A673 (cell line): ENCODE measurements around the gene GNLY.

Experiments used
- EZH2 ChIP-seq: fragments of 200-600 bp; sonication (generic); IDR thresholded peaks from 2 replicates; pipeline ENCODE4 v1.6.1; 2017; ENCODE audit warnings: borderline replicate concordance, low read depth, mild to moderate bottlenecking, mixed read lengths, antibody characterized with exemption, low read length; ENCODE audit not compliant: poor library complexity, severe bottlenecking
- TF ChIP-seq, protein P1 (sequence below): fragments of 300-800, 200-600 bp; sonication (generic); conservative IDR thresholded peaks from 2 replicates; pipeline ENCODE4 v1.5.1; 2017; ENCODE audit warnings: low read depth, mild to moderate bottlenecking, antibody characterized with exemption, low read length, moderate library complexity, mixed read lengths

DNA sequence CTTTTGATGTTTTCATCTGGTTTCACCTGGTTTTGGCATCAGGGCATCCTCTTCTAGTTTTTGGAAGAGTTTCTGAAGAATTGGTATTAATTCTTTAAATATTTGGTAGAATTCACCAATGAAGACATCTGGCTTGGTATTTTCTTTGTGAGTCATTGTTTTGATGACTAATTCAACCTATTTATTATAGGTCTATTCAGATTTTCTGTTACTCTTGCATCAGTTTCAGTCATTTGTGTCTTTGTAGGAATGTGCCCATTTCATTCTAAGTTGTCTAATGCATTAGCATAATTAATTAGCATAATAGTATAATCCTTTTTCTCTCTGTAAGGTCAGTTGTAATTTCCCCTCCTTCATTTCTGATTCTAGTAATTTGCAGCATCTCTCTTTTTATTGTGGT is 8.0 kb downstream of the GNLY start:
- TF ChIP-seq, protein P1, sequence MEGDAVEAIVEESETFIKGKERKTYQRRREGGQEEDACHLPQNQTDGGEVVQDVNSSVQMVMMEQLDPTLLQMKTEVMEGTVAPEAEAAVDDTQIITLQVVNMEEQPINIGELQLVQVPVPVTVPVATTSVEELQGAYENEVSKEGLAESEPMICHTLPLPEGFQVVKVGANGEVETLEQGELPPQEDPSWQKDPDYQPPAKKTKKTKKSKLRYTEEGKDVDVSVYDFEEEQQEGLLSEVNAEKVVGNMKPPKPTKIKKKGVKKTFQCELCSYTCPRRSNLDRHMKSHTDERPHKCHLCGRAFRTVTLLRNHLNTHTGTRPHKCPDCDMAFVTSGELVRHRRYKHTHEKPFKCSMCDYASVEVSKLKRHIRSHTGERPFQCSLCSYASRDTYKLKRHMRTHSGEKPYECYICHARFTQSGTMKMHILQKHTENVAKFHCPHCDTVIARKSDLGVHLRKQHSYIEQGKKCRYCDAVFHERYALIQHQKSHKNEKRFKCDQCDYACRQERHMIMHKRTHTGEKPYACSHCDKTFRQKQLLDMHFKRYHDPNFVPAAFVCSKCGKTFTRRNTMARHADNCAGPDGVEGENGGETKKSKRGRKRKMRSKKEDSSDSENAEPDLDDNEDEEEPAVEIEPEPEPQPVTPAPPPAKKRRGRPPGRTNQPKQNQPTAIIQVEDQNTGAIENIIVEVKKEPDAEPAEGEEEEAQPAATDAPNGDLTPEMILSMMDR, result no peak
- no peak for TF ChIP-seq EZH2
